Astrocyte of the cerebellum (primary cell): Measurements from ENCODE around the gene GPC2.
"Not testable (repeated sequence)": the region's sequence is repeated elsewhere in the genome, so short reads cannot be mapped to it uniquely, and the experiment has no call there.

ENCODE experiments used
- DNase-seq: peaks from one replicate; pipeline ENCODE4 v3.0.0-alpha.2; 2011; ENCODE audit warnings: low read depth
- H3K4me3 ChIP-seq: 2 replicates; pipeline ENCODE4 v1.5.1; 2011; ENCODE audit warnings: mild to moderate bottlenecking, low read depth, low read length, moderate library complexity
- CTCF ChIP-seq: IDR thresholded peaks from 2 replicates; pipeline ENCODE4 v1.5.1; 2012; ENCODE audit warnings: low read length, low read depth, moderate library complexity, mild to moderate bottlenecking; ENCODE audit errors: missing control alignments
- in situ Hi-C: cut with HindIII; loops from 2 replicates; pipeline ENCODE4 v1.10.0; 2017; ENCODE audit warnings: low sequenced_read_pairs

GPC2 gene

GRCh38 chr7:100177045-100178001 is at the start of gene GPC2, which contains the start of gene STAG3:
TSS of gene GPC2 (minus strand) at chr7:100177381. CDS start at chr7:100177199, 182 bp downstream.
TSS of gene STAG3 (plus strand) at chr7:100177918. CDS start at chr7:100180557, 2,639 bp downstream.
- peak; percentile 87 for DNase-seq
- TF ChIP-seq CTCF = no peak
- in situ Hi-C loops = no loop called here
- H3K4me3 ChIP-seq = peak within 1 kb of the TSS; percentile 84

- DNase-seq, H3K4me3 ChIP-seq, in situ Hi-C loops: not testable (repeated sequence)
These were observed 47.7 kb upstream of the GPC2 start for GRCh38 chr7:100224891-100225290.

DNA sequence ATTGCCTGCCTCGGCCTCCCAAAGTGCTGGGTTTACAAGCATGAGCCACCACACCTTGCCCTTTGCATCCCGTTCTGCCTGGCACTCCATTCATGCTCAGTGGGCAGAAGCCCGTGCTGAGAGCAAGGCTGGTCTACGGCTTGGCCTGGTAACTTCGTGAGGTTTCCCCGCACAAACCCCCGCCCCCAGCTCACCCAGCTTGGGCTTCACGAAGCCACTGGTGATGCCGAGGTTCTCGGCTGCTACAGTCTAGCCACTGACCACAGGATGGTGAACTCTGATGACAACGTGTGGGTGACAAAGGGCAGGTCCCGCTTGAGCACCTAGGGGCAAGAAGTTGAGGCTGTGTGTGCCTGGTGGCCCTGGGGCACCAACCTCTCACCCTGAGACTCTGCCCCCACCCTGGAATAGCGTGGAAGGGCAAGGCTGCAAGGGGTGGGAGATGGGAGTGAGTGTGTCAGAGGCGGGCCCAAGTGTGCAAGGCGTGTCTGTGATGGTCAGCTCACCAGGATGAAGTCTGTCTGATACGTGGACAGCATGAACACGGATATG is 46.3 kb upstream of the GPC2 start:
- in situ Hi-C loops, H3K4me3 ChIP-seq, DNase-seq: not testable (repeated sequence)

GRCh38 chr7:100222445-100223132 is 45.4 kb upstream of the GPC2 start:
- H3K4me3 ChIP-seq = no peak overlapping the region
- in situ Hi-C loops = no loop called here
- DNase-seq = no peak
- no peak for TF ChIP-seq CTCF

GRCh38 chr7:100221767-100222444 is 44.7 kb upstream of the GPC2 start:
- TF ChIP-seq CTCF = no peak
- no peak overlapping the region for H3K4me3 ChIP-seq
- DNase-seq = no peak
- in situ Hi-C loops = no loop called here

DNA sequence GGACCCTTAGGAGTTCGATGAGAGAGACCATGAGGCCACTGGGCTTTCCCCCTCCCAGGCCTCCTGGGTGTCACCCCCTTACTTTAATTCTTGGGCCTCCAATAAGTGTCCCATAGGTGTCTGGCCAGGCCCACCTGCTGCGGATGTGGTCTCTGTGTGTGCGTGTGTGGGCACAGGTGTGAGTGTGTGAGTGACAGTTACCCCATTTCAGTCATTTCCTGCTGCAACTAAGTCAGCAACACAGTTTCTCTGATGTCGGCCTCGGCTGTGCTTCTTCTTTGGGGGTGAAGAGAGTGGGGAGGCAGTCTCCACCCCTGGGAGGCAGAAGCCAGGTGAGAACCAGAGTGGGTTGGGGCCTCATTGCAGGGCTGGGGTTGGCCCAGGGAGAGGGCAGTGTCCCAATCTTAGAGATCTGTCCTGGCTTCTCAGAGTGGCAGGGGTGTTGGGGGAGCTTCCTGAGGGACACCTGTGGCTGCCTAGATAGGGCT is 44.1 kb upstream of the GPC2 start:
- in situ Hi-C loops = no loop called here
- TF ChIP-seq CTCF = no peak

GRCh38 chr7:100220586-100221230 is 43.5 kb upstream of the GPC2 start:
- DNase-seq = no peak
- H3K4me3 ChIP-seq = no peak overlapping the region

More for the DNA sequence above, 44.1 kb upstream of the GPC2 start:
- no peak for DNase-seq
- no peak overlapping the region for H3K4me3 ChIP-seq

GRCh38 chr7:100219801-100220585 is 42.8 kb upstream of the GPC2 start, which contains the start of gene PVRIG:
TSS of gene PVRIG (plus strand) at chr7:100219949. CDS start at chr7:100219971, 22 bp downstream.
- DNase-seq, H3K4me3 ChIP-seq, in situ Hi-C loops: not testable (repeated sequence)

More at GRCh38 chr7:100220586-100221230, 43.5 kb upstream of the GPC2 start:
- in situ Hi-C loops = no loop called here
- no peak for TF ChIP-seq CTCF
